Spleen (tissue), 11 donors: ENCODE data around the gene PRIMA1. TPM values are rescaled to one million over a fixed set of nuclear protein-coding genes. Genes with fewer than 3 reads are reported as not detected.

Source experiments
- DNase-seq: peaks from one replicate; pipeline ENCODE4 v3.0.0-alpha.2; 2020
- H3K27ac ChIP-seq, 8 donors: fragments of 200-600 bp; sonication (generic) in 7 of 8; 1 replicate in 4 of 8; 2 replicates in 4 of 8; pipeline versions ENCODE4 v1.5.0 to v1.8.0; 2016 to 2021; ENCODE audit warnings: inconsistent platforms in 4 of 8, mild to moderate bottlenecking in 4 of 8, moderate library complexity in 1 of 8
- H3K27me3 ChIP-seq, 7 donors: fragments of 200-600 bp; sonication (generic) in 6 of 7; replicated peaks in 1 of 7; 1 replicate in 4 of 7; 2 replicates in 3 of 7; pipeline versions ENCODE4 v1.5.0 to v1.8.0; 2016 to 2021; ENCODE audit warnings: inconsistent platforms in 3 of 7, mild to moderate bottlenecking in 1 of 7
- H3K36me3 ChIP-seq, 6 donors: fragments of 200-600 bp; sonication (generic) in 5 of 6; 1 replicate in 4 of 6; 2 replicates in 2 of 6; pipeline versions ENCODE4 v1.5.0 to v1.8.0; 2016 to 2021; ENCODE audit warnings: inconsistent platforms in 2 of 6
- H3K4me1 ChIP-seq, 6 donors: fragments of 200-600 bp; sonication (generic) in 5 of 6; 1 replicate in 3 of 6; 2 replicates in 3 of 6; pipeline versions ENCODE4 v1.5.0 to v1.8.0; 2016 to 2021; ENCODE audit warnings: inconsistent platforms in 3 of 6
- H3K4me3 ChIP-seq, 8 donors: fragments of 200-600 bp; sonication (generic) in 7 of 8; 1 replicate in 4 of 8; 2 replicates in 4 of 8; pipeline versions ENCODE4 v1.5.0 to v1.8.0; 2016 to 2021; ENCODE audit warnings: inconsistent platforms in 4 of 8, mild to moderate bottlenecking in 4 of 8, moderate library complexity in 2 of 8
- H3K9me3 ChIP-seq, 8 donors: fragments of 200-600 bp; sonication (generic) in 7 of 8; 1 replicate in 4 of 8; 2 replicates in 4 of 8; pipeline versions ENCODE4 v1.5.0 to v1.8.0; 2016 to 2021; ENCODE audit warnings: inconsistent platforms in 4 of 8
- CTCF ChIP-seq, 11 experiments: fragments of 200-600 bp in 7 of 11; fragments of 450-650 bp in 4 of 11; sonication (generic) in 4 of 11; IDR thresholded peaks in 8 of 11; conservative IDR thresholded peaks in 3 of 11; 1 replicate in 7 of 11; 2 replicates in 4 of 11; pipeline versions ENCODE4 v1.4.0 to v1.8.0; 2016 to 2021; ENCODE audit warnings: antibody characterized with exemption in 11 of 11, inconsistent platforms in 4 of 11, mild to moderate bottlenecking in 1 of 11
- POLR2A ChIP-seq, 3 donors: fragments of 450-650 bp; IDR thresholded peaks; one replicate each; pipeline ENCODE4 v1.5.1; 2017; ENCODE audit warnings: antibody characterized with exemption in 3 of 3, mild to moderate bottlenecking in 1 of 3
- POLR2AphosphoS5 ChIP-seq, 3 donors: sonication (generic); formaldehyde crosslinking; IDR thresholded peaks; one replicate each; pipeline ENCODE4 v1.5.1; 2017; ENCODE audit warnings: antibody characterized with exemption in 3 of 3
- WGBS, 5 donors: extraction: QIAGEN DNeasy Blood & Tissue Kit in 3 of 5; methylation state at CpG; one replicate each; pipeline versions ENCODE4 v1.1.5 to v1.1.7; 2013 to 2018; 5-methylcytosine and 5-hydroxymethylcytosine counted together
- intact Hi-C: fragments of 100-400 bp; cut with DNase I; formaldehyde crosslinking; loops from one replicate; pipeline ENCODE4 v1.15.0; 2023; ENCODE audit warnings: low total_unique reads
- polyA plus RNA-seq, 3 donors: library from polyadenylated mRNA; stranded (reverse); fragments of 200-250 nt; gene quantifications; one replicate each; pipeline ENCODE4 v1.2.1, GENCODE V29; 2013
- total RNA-seq, 7 donors: library from RNA; depleted of rRNA in 3 of 7; stranded (reverse); fragments of >200 nt in 3 of 7; fragmentation: NEBNext Ultra II Directional in 4 of 7; extraction: Animal tissue kit (Norgen Biotek cat#: 25700) in 4 of 7; gene quantifications; one replicate each; pipeline versions ENCODE4 v1.1.0 to v1.2.1, GENCODE V29; 2016 to 2021
- donor health status: healthy with polysubstance abuse.
- donor health status: DM: no; HTN: no; CAD: no; lungs with moderate emphysema.
- donor health status: DM: no; HTN: no; CAD: no.
- donor health status: Bipolar disorder and iron deficiency.
- donor health status: healthy.
- donor health status: DM: no; HTN: no; CAD: no.
- donor health status: DM: yes; HTN: yes; CAD: no.

The PRIMA1 gene
- total and polyA plus RNA-seq, 10 donors, result 0.09 to 2.0 (median 0.23) TPM; not detected in 4

GRCh38 chr14:93741556-93742230 is 46.6 kb downstream of the PRIMA1 start:
- DNase-seq, result no peak
- no peak overlapping the region for H3K4me3 ChIP-seq
- no peak for TF ChIP-seq POLR2A (IDR thresholded peaks at IDR 0.05)
- no peak for TF ChIP-seq CTCF (IDR thresholded peaks at IDR 0.05 in 8 of 11, conservative IDR thresholded peaks at IDR 0.05 in 3 of 11)
- no peak for TF ChIP-seq POLR2AphosphoS5 (IDR thresholded peaks at IDR 0.05)
- no peaks in the 10 kb centered on the region for H3K9me3 ChIP-seq
- 88 to 93% (median 90%) methylated on average over 12 of the region's 12 CpGs for WGBS, 5 donors
- H3K4me1 ChIP-seq, result no peaks in the 10 kb centered on the region
- H3K27ac ChIP-seq, result no peak overlapping the region
- H3K36me3 ChIP-seq, result no peaks in the 10 kb centered on the region
- H3K27me3 ChIP-seq, result peaks cover 0 to 43% (median 0%) of the 10 kb centered on the region in 7 donors
- intact Hi-C loops, result no loop called here

- intact Hi-C loops, result no loop called here
- no peak for TF ChIP-seq CTCF (IDR thresholded peaks at IDR 0.05 in 8 of 11, conservative IDR thresholded peaks at IDR 0.05 in 3 of 11)
- no peak for TF ChIP-seq POLR2AphosphoS5 (IDR thresholded peaks at IDR 0.05)
- TF ChIP-seq POLR2A (IDR thresholded peaks at IDR 0.05), result no peak
- 63 to 84% (median 75%) methylated on average over 9 to 11 of the region's 11 CpGs for WGBS, 5 donors
- Histone ChIP-seq H3K27ac (no peak overlapping the region), H3K9me3 (no peaks in the 10 kb centered on the region), H3K4me1 (no peaks in the 10 kb centered on the region), H3K4me3 (no peak overlapping the region), H3K36me3 (no peaks in the 10 kb centered on the region), H3K27me3 (peaks cover 0 to 23% (median 0%) of the 10 kb centered on the region in 7 donors)
- DNase-seq, result no peak
Measured at GRCh38 chr14:93737634-93738033, 50.7 kb downstream of the PRIMA1 start.

- no peak for DNase-seq
- TF ChIP-seq POLR2AphosphoS5 (IDR thresholded peaks at IDR 0.05) (no peak), POLR2A (IDR thresholded peaks at IDR 0.05) (no peak), CTCF (IDR thresholded peaks at IDR 0.05 in 8 of 11, conservative IDR thresholded peaks at IDR 0.05 in 3 of 11) (no peak)
- peaks cover 0 to 32% (median 0%) of the 10 kb centered on the region in 7 donors for H3K27me3 ChIP-seq
- H3K4me1 ChIP-seq, result no peaks in the 10 kb centered on the region
- intact Hi-C loops, result no loop called here
- H3K27ac ChIP-seq, result no peak overlapping the region
- no peaks in the 10 kb centered on the region for H3K9me3 ChIP-seq
- H3K36me3 ChIP-seq, result no peaks in the 10 kb centered on the region
- H3K4me3 ChIP-seq, result no peak overlapping the region
- 65 to 80% (median 75%) methylated on average over 10 of the region's 10 CpGs for WGBS, 5 donors
Measured at GRCh38 chr14:93736378-93737014, 51.8 kb downstream of the PRIMA1 start.

- Histone ChIP-seq H3K4me1 (no peaks in the 10 kb centered on the region), H3K9me3 (no peaks in the 10 kb centered on the region), H3K36me3 (no peaks in the 10 kb centered on the region), H3K27me3 (peaks cover 0 to 29% (median 0%) of the 10 kb centered on the region in 7 donors), H3K4me3 (no peak overlapping the region), H3K27ac (no peak overlapping the region)
- intact Hi-C loops, result no loop called here
- peak; percentile 28 for DNase-seq
- WGBS, 5 donors, result 84 to 93% (median 87%) methylated on average over 9 to 12 of the region's 12 CpGs
- TF ChIP-seq POLR2A (IDR thresholded peaks at IDR 0.05) (no peak), CTCF (IDR thresholded peaks at IDR 0.05 in 8 of 11, conservative IDR thresholded peaks at IDR 0.05 in 3 of 11) (no peak), POLR2AphosphoS5 (IDR thresholded peaks at IDR 0.05) (no peak)
Measured at GRCh38 chr14:93735206-93735605, 53.1 kb downstream of the PRIMA1 start.
